HG03045 (cell line): ENCODE results near the gene MATN1.
"Not testable (repeated sequence)": the region's sequence is repeated elsewhere in the genome, so short reads cannot be mapped to it uniquely, and the experiment has no call there.

Source experiments
- ATAC-seq: cut with Tn5 transposase; IDR thresholded peaks from one replicate; pipeline ENCODE4 v1.9.1; 2021; ENCODE audit warnings: mild to moderate bottlenecking, moderate library complexity; ENCODE audit not compliant: unreplicated experiment

MATN1 gene

DNA sequence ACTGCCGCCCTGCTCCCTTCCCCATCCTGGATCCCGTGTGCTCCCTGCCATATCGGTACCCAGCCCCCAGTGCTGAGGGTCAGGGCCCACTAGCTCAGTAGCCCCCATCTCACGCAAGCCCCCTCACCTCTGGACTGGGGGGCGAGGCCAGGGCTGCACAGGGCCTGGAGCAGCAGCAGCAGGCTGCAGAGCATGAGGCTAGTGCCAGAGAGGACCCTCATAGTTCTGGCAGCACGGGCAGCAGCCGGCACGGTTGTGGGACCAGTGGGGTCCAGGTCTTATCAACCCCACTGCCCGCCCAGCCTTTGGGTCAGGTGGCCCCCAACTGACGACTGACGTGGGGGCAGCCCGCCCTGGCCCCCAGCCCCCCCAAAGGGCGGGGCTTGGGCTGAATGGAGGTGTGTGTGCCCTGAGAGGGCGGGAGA lies at the start of gene MATN1:
MATN1 (minus strand) TSS at position 255 of the 425 bp plus-strand sequence; CDS start at position 221, 34 bp downstream.
- no peak for ATAC-seq

DNA sequence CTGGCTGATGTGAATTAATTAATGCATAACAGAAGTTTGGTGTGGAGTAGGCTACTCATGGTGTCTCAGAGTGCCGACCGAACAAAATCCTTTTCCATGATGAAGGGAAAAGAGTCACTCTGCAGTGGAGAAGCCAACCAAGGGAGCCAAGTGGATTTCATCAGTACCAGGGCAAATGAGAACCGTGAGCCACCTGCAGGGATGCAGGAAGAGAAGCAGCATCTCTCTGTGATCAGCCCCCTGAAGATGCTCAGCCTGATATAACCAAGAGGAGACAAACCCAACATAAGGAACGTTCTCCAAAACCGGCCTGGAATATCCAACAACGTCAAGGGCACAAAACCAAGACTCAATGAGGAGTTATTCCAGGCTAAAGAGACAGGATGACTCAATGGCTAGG lies 47.6 kb upstream of the MATN1 start:
- ATAC-seq = no peak

GRCh38 chr1:30770150-30770549 lies 46.8 kb upstream of the MATN1 start:
- no peak for ATAC-seq

DNA sequence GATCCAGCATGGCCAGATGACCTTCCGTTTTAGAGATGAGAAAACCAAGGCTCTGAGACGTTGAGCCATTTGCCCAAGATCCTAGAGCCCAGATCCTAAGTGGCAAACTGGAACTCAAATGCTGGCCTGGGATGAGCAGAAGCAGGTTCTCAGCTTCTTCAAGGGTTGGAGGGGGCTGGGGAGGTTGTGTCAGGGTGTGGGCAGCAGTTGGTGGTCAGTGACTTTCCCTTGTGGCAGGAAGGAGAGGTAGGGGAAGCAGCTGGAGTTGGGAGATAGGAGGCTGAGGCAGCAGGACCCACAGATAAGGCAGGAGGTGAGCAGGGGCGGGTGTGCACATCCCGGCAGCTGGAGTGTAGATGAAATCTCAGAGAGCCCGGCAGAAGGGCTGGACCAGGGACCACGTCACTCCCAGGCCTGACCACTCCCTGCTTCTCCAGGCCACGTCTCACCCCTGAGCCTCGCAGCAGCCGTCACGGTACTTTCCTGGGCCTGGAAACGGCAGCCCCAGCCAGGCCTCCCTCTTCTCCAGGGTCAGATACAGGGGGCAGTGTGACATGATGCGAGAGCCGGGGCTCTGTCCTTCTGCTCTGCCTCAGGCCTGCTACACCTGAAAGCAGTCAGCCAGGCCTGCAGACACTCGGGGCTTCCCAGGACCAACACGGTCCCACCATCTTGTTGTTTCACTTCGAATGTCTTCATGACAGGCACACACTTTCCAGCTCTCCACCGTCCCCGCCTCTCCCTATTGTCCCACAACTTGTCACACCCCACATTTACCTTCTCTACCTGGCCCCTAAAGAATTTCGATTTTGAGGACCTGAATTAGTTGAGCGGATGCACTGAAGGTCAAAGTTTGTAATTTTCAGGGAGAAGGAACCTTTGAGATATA lies 45.7 kb upstream of the MATN1 start:
- no peak for ATAC-seq

DNA sequence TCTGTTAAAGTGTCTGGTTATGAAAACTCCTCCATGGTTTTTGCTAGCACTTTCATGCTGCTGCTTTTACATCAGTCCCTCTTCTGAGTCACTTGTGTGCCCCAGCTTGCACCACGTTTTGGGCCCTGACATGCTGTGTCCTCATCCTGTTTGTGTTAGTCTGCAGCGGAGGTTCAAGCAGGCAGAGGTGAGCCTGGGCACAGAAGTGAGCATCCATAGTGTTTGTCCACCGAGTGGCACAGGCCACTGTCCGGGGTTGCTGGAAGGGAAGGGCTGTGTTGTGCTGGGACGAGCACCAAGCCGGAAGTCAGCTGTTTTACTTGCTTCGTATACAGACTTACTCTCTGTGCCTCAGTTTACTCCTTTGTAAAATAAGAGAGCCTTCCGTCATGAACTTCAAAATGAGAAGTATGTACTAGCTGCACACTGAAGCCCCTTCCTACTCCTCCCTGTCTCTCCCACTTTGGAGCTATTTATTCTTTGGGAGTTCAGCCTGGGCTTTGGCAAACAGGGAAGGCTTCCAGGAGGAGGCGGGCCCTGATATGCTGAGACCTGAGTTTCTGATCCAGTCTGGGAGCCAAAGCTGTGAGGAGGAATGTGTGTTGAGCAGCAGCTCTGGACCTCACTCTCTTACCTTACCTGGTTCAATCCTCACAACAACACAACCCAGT lies 44.9 kb upstream of the MATN1 start:
- ATAC-seq = no peak

DNA sequence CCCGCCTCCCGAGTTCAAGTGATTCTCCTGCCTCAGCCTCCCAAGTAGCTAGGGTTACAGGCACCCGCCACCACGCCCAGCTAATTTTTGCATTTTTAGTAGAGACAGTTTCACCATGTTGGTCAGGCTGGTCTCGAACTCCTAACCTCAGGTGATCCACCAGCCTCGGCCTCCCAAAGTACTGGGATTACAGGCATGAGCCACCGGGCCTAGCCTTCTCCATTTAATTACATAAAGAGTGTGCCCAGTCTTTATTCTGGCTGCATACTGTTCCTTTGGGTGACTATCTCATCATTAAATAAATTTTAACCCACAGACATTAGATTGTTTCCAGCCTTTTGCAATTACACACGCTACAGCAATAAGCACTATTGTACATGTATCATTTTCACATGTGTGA lies 43.6 kb upstream of the MATN1 start:
- not testable (repeated sequence) for ATAC-seq

DNA sequence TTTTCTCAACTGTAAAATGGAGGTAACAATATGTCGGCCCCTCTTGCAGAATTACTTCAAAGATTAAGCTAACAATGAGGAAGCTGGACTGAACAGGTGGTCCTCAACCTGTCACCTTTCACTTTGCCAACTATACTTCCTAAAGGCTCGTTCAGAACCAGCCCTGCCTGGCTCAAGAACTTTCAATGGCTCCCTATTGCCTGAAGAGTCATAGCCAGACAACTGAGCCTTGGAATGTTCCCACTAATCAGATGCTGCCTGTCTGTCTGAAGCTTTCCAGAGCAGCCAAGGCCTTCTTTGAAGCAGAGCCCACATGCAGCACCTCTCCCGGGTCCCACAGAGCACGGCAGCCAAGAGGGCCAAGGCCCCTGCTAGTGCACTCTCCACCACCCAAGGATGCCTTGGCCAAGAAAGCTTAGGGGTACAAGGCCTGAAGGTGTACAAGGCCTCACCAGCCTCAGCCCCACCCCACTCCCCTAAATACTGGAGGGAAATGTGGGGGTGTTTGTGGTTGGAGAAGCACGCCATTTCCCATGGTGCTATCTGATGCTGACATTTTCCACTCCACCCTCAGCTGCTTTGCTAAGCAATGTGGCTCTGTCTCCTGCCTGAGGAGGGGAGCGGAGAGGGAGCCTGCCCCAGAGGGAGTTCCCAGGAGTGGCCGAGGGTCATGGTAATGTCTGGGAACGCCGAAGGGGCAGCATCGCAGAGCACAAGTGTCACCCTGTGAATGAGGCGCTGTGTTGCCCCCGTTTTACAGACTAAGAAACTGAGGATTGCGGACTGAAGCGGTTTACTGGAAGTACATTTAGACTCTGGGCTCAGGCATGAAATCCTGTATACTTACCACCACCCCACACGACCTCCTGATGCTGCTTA lies 42.4 kb upstream of the MATN1 start:
- ATAC-seq = no peak

DNA sequence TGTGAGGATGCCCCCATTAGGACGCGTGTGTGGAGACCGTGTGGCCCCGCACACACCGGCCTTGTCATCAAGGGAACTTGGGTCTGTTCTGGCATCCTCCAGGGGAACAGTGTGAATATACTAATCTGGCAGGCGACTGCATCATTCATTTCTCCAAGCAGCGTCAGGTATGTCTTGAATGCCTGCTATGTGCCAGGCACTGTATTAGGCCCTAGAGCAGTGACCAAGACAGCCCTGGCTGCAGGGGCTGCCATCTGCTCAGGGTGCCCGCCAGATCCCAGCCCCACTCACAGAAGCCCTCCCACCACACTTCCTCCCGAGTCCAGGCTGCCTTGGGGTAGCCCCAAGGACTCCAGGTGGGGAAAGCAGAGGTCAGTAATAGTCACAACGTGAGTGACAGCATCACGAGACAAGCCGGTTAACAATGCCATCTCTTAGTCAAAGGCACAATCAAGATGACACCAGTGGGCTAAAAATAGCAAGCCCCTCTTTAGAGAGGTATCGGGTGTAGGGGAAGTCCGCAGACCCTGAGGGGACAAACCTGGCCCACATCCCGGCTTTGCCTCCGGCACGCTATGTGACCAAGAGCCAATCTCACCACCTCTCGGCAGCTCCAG lies 41.7 kb upstream of the MATN1 start:
- peak; percentile 40 for ATAC-seq

GRCh38 chr1:30764396-30764795 lies 41.0 kb upstream of the MATN1 start:
- ATAC-seq = no peak

DNA sequence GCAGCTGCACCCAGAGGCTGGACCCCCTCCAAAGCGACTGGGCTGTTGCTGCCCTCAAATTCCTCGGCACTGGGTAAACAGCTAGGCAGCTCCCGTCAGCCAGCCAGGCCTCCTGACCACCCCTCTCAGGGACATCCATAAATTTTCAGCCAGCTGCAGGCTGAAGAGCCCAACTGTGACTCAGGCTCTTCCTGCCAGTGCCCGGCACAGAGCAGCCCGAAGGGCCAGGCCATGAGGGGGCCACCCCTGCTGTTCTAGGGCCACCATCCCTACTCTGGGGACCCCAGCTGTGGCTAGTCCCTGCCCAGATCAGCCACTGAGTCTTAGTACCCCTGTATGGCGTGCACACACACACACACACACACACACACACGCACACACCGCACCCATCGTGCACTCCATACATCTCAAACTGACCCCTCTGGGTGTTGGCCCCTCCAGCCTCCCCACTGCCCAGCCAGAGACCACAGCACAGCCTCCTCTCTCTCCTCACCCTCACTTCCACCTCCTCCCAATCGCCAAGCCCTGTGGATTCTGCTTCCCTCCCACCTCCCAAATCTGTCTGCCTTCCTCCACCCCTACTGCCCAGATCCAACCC lies 40.4 kb upstream of the MATN1 start:
- no peak for ATAC-seq

GRCh38 chr1:30762930-30763650 lies 39.7 kb upstream of the MATN1 start:
- ATAC-seq = no peak

GRCh38 chr1:30762152-30762929 lies 39.0 kb upstream of the MATN1 start:
- no peak for ATAC-seq

DNA sequence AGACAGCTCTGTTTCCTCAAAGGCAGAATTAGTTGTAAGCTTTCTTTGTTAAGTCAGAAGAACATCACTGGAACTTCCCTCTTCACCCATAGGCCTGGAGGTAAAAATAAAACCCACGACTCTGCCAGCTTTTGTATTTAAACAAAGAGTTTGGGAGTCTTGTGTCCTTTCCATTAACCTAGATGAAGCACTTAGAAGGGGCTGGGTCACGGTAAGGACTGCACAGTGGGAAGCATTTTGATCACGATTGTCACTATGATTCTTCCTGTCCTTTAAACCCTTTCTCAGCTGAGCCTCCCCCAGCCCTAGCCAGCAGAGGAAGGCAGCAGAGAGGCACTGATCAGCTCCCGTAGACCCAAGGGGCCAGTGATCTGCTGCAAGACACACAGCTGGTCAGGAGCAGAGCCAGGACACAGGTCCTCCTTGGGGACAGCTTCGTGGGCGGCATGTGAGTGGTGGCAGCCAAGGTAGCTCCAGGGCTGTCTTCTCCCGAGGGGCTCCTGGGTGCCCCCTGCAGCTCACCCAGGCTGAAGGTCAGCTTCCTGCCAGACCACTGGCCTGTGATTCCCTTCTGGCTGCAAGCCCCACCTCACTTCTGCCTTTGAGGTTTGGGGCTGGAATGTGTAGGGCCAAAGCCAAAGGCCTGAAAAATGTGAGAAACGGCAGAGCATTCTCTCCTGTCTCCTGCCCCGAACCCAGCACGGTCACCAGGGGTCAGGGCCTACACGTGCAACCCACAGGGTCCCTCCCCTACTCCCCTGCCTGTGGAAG lies 38.2 kb upstream of the MATN1 start:
- no peak for ATAC-seq

DNA sequence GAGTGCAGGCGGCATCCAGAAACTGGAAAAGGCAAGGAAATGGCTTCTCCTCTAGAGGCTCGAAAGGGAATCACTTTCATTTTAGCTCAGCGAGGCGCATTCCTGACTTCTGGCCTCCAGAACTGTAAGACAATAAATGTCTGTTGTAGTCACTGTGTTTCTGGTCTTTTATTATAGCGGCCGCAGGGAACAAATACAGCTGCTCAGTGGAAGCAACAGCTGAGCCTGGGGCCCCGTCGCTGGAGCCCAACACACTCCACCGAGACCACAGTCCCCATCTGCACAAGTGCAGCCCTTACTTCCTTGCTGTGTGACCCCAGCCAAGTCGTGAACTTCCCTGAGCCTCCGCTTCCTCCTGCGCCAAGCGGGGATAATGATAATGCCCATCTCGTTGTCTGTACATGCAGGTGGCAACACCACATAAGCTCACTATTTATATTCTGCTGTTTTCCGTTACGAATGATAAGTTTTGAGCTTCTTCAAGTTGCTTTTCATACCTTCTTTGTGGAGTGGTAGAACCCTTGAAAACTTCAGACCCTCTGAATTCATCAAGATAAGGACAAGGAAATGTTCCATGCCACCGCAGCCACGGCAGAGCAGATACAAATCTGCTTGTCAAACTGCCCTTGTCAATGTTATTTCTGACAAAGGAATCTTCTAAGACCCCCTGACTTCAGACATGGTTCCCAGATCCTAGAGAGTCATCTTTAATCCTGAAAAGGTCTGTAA lies 37.4 kb upstream of the MATN1 start:
- no peak for ATAC-seq

- no peak for ATAC-seq
Observed at GRCh38 chr1:30759718-30760281, 36.4 kb upstream of the MATN1 start.

- no peak for ATAC-seq
Observed at GRCh38 chr1:30758785-30759380, 35.5 kb upstream of the MATN1 start.
